GM06990 (cell line): ENCODE data around the gene SHTN1.

Experiments
- DNase-seq: peaks from one replicate; pipeline ENCODE4 v3.0.0-alpha.2; 2011; ENCODE audit not compliant: insufficient read length; ENCODE audit errors: extremely low read depth
- H3K27me3 ChIP-seq: replicated peaks from 2 replicates; pipeline ENCODE4 v1.6.0; 2011; ENCODE audit warnings: low read length; ENCODE audit not compliant: control insufficient read depth, insufficient read depth
- H3K36me3 ChIP-seq: 2 replicates; pipeline ENCODE4 v1.5.1; 2011; ENCODE audit warnings: low read length; ENCODE audit not compliant: control insufficient read depth, insufficient read depth
- H3K4me3 ChIP-seq: replicated peaks from 2 replicates; pipeline ENCODE4 v1.5.1; 2011; ENCODE audit warnings: low read depth, mild to moderate bottlenecking, control low read depth, low read length
- TF ChIP-seq, protein P1 (sequence below): IDR thresholded peaks from 2 replicates; pipeline ENCODE4 v1.5.1; 2011; ENCODE audit warnings: low read length, control low read depth, mild to moderate bottlenecking, inconsistent platforms; ENCODE audit not compliant: insufficient read depth, poor library complexity, severe bottlenecking

SHTN1 gene

DNA sequence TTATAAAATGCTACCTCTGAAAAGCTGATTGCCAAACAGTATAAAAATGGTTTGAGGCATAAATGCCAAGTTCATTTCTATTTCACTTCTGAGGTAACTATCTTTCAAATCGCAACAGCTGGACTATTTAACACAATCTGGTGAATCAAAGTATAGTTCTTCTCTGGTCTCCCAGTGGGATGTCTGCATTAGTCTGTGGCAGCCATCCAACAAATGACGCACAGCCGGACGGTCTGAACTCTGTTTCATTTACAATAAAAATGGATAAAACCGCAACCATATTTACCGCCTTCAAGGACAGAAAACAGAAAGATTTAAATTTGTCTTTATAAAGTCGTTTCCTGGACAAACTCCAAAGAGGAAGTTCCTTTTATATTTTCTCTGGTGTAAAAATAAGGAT lies 113.8 kb downstream of the SHTN1 start:
- DNase-seq: no peak
- H3K36me3 ChIP-seq: no peaks in the 10 kb centered on the region
- H3K27me3 ChIP-seq: no peaks in the 10 kb centered on the region
- TF ChIP-seq, protein P1, sequence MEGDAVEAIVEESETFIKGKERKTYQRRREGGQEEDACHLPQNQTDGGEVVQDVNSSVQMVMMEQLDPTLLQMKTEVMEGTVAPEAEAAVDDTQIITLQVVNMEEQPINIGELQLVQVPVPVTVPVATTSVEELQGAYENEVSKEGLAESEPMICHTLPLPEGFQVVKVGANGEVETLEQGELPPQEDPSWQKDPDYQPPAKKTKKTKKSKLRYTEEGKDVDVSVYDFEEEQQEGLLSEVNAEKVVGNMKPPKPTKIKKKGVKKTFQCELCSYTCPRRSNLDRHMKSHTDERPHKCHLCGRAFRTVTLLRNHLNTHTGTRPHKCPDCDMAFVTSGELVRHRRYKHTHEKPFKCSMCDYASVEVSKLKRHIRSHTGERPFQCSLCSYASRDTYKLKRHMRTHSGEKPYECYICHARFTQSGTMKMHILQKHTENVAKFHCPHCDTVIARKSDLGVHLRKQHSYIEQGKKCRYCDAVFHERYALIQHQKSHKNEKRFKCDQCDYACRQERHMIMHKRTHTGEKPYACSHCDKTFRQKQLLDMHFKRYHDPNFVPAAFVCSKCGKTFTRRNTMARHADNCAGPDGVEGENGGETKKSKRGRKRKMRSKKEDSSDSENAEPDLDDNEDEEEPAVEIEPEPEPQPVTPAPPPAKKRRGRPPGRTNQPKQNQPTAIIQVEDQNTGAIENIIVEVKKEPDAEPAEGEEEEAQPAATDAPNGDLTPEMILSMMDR: no peak
- no peak overlapping the region for H3K4me3 ChIP-seq

DNA sequence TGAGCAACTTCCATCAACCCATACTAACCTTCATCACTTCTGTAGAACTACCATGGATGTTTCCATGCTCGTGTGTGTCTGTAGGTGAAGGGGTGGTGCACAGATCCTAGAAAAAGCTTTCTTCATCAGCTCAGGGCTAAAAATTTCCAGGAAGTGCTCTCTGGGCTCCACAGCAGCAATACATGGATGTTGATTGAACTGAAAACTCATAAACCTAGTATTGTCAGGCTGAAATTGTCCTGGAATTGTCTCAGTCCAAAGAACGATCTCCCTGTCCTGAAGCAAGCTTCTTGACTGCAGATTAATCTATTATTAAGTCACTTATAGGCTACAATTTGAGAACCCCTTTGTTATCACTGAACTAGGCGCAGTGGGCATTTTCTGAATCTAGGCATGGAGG lies 115.9 kb downstream of the SHTN1 start:
- no peak for DNase-seq
- Histone ChIP-seq H3K36me3 (no peaks in the 10 kb centered on the region), H3K4me3 (no peak overlapping the region), H3K27me3 (no peaks in the 10 kb centered on the region)
- TF ChIP-seq, protein P1: no peak

DNA sequence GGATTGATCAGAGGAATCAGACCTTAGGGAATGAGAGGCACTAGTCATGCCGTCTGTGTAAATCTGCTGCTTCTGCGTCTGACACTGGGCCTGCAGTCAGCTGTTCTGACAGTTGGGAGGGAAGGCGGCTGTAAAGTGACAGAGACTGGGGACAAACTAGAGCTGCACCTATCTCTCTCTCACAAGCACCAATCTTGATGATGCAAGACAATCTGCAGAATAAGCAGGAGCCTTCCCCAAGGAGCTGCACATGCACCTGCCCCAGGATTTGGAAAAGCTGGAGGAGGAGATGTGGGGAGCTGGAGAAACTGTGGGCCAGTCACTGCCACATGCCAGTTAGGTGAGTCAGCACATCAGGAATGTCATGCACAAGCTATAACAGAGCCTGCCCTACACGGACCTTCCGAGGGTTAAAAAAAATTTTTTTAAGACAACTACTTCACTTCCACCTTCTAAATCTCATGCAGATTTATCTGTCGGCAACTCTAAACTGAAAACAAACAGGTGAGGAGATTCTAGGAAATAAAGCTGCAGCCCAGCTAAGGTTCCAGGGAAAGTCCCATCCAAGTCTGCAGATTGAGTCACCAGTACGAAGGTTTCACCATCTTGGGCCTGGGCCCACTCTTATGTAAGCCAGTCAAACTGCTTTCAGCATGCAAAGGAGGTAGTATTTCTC lies 116.5 kb downstream of the SHTN1 start:
- H3K27me3 ChIP-seq: no peaks in the 10 kb centered on the region
- no peaks in the 10 kb centered on the region for H3K36me3 ChIP-seq
- H3K4me3 ChIP-seq: no peak overlapping the region
- TF ChIP-seq, protein P1: no peak
- no peak for DNase-seq

DNA sequence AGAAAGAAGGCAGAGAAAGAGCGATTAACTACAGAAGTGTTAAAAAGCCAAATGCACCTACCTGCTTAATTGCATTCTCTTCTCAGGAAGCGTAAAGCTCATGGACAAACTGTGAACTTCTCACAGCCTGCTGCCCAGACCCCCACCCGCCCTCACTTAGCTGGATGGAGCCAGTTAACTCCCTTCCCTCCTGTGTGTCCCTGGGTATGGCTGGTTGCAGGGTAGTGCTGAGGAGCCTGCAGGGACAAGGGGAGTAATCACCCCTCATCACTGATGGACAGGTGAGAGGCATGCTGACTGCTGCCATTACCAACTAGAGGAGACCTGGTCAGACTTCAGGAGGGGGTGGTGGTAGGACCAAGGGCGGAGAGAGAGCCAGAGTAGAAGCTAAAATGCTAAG lies 118.2 kb downstream of the SHTN1 start:
- DNase-seq: no peak
- Histone ChIP-seq H3K36me3 (no peaks in the 10 kb centered on the region), H3K27me3 (no peaks in the 10 kb centered on the region), H3K4me3 (no peak overlapping the region)
- TF ChIP-seq, protein P1: no peak

DNA sequence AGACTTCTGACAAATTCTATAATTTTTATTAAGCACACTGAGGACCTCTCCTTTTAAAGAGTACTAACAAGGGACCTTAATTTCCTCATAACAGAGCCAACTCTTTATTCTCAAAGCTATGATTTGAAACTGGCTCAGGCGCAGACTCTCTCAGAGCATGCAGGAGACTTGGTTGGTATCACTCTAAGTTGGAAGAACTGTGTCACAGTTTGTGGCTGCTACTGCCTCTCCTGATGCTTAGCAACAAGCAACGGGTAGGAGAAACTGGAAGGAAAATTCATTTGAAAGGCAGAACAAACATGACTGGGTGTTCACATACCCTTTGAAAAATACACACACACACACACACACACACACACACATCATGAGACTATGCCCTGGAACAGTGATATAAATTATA lies 122.3 kb downstream of the SHTN1 start:
- Histone ChIP-seq H3K27me3 (no peaks in the 10 kb centered on the region), H3K36me3 (no peaks in the 10 kb centered on the region), H3K4me3 (no peak overlapping the region)
- TF ChIP-seq, protein P1: no peak
- no peak for DNase-seq
